ENCODE results near the gene PITPNC1.
"Not testable (repeated sequence)": the region's sequence is repeated elsewhere in the genome, so short reads cannot be mapped to it uniquely, and the experiment has no call there.

PITPNC1 gene

DNA sequence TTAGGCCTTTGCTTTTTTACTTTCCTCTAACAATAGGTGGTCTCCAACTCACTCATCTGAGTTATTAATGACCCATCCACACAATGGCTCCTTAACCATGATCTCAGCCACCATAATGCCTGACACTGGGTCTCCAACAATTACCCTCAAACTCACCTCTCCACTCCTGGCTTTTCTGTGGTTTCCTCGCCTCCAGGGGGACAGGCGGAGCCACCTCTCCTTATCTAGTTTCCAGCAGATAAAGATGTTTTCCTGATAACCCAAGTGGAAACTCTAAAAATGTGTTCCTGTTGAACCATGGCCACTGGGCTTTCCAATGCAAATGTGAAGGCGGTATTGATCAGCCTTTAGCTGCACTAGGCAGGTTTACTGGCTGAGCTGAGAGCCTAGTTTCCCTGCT, 331.3 kb downstream of the PITPNC1 start:
- no peak for DNase-seq

DNA sequence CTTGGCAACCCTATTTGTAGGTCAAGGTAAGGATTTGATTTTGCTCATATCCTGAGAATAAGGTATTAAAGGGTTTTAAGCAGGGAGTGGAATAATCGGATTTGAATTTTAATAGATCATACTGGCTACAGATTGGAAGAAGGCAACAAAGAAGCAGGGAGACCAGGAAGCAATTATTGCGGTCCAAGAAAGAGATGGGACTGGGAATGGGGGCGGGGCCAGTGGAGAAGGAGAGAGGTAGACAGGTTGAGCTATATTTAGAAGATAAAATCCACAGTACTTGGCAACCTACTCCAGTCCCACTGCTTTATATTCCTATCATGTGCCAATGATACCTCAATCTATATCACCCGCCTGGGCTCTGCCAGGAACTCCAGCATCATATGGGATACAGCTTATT, 334.8 kb downstream of the PITPNC1 start:
- DNase-seq: no peak

DNA sequence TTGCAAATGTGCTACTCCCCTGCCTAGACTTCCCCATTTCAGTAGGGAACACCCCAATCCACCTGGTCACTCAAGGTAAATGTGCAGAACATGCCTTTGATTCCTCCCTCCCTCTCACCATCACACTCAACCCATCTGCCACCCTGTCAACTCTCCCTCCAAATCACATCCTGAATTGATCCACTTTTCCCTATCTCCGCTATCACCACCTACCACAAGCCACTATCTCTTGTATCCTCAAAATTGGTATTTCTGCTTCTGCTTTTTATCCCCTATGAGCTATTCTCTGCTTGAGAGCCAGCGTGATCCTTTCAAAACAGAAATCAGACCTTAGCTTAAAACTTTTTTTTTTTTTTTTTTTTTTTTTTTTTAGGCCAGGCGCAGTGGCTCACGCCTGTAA, 335.3 kb downstream of the PITPNC1 start:
- DNase-seq: no peak

DNA sequence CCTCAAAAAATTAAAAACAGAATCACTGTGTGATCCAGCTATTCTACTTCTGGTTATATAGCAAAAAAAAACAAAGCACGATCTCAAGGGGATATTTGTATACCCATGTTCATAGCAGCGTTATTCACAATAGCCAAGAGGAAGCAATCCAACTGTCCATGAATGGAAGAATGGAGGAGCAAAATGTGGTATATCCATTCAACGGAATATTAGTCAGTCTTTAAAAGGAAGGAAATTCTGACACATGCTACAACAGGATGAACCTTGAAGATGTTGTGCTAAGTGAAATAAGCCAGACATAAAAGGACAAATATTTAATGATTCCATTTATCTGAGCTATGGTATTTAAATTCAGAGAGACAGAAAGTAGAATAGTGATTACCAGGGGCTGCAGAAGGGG, 336.1 kb downstream of the PITPNC1 start:
- DNase-seq: no peak

DNA sequence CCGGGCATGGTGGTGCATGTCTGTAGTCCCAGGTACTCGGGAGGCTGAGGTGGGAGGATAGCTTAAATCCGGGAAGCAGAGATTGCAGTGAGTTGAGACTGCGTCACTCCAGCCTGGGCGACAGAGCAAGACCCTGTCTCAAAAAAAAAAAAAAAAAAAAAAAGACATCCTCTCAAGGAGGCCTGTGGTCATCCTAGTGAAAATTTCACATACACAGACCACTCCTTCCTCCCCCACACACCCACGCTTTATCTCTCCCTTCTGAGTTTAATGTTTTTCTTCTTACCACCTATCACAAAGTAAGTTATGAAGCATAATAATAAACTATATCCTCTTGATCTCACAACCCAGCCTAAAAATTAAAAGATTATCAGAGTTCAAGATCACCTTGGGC, 339.3 kb downstream of the PITPNC1 start:
- no peak for DNase-seq

DNA sequence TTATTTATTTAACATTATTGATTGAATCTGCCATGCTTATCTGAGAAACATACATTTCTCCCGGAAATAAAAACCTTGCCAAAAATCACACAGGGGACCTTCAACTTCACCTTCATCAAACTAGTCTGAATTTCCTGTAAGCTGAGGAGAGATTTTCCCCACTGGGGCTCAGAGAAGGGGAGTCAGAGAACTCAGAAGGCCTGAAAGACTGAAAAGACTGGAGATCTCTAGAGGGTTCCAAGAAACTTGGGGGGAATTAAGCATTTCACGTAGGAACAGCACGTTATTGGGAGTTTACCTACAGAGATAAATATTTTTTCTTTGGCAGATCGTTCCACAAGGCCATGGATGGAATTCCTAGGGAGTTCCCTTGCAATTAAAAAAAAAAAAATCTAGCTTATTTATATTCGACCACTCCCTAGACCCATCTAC, 340.1 kb downstream of the PITPNC1 start:
- no peak for DNase-seq

DNA sequence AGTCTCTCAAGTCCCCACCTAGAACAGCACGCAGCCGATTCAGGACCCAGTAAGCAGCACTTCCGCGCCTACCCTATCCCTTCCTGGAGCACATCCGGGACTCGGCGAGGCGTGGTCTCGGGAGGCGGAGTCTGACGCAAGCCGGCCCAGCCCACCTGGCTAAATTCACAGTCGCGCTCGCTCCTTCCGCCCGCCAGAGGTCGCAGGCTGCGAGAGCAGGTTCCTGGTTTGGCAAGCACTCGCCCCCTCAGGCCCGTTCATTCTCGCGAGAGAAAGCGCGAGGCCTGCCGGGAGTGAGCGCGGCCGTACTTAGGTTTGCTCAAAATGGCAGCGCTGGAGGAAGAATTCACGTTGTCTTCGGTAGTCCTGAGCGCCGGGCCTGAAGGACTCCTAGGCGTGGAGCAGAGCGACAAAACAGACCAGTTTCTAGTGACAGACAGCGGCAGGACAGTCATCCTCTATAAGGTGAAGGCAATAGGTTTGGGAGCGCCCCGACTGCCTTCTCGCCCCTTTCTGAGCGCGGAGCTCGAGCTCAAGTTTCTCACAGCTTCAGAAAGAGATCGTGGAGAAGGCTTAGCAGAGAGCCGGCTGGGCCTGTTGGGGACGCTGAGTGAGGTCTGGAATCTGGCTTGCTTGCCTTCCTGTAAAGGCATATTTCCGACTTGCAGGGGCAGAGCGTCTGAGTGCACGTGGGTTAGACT, 340.7 kb downstream of the PITPNC1 start, which contains the start of gene NOL11:
TSS of gene NOL11 (plus strand) at position 313 of the 701 bp plus-strand sequence. CDS start at position 325, 12 bp downstream.
- peak; percentile 99 for DNase-seq

DNA sequence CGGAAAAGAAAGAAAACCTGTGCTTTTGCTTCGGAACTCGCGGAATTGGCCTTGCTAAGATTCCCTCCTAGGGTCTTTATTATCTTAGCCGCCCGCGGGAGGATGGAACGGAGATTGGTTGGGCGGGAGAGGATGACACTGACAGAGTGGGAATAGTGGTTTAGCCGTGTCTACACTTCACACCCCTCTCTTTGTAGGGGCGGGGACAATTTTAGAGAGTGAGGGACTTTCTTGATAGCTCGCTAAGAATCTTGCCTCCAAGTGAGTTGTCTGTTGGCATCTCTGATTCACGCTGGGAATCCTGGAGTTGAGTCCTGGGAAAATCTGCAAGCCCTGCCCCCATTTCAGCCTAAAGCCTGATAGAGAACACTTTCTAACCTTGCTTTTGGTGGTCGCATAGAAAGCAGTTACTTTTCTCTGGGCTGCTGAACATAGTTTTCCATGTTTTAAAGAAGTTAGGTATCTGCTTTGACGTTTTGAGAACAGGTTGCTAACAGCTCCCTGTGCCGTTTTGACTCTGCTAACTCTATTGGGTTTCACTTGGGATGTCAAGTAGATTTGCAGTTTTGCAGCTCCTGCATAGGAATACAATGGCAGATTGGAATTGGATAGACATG, 341.4 kb downstream of the PITPNC1 start:
- peak; percentile 64 for DNase-seq

DNA sequence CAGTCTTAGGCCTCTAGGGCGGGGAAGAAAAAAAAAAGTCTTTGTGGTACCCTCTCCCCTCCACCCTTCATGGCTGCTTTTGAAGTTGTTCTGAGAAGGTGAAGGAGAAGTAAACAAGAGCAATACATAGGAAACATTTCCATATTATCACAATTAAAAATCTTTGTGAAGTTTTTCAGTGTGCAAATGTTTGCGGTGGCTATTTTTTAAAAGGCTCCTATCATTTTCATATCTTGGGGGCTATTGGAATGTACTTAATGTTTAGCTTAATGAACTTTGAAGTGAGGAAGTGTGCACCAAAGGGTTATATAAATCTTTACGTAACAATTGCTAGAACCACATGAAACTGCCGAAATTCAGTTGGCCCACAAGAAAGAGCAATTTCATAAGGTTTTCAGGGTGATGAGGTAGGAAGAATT, 348.3 kb downstream of the PITPNC1 start:
- no peak for DNase-seq

DNA sequence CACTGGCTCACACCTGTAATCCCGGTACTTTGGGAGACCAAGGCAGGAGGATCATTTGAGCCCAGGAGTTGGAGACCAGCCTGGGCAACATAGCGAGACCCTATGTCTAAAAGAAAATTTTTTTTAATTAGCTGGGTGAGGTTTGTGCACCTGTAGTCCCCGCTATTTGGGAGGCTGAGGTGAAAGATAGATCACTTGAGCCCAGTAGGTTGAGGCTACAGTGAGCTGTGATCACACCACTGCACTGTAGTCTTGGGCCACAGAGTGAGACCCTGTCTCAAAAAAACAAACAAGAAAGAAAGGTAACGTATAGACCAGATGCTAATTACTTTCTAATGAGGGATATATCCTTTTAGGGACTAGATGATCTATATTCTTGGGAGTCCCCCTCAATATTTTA, 348.7 kb downstream of the PITPNC1 start:
- no peak for DNase-seq

DNA sequence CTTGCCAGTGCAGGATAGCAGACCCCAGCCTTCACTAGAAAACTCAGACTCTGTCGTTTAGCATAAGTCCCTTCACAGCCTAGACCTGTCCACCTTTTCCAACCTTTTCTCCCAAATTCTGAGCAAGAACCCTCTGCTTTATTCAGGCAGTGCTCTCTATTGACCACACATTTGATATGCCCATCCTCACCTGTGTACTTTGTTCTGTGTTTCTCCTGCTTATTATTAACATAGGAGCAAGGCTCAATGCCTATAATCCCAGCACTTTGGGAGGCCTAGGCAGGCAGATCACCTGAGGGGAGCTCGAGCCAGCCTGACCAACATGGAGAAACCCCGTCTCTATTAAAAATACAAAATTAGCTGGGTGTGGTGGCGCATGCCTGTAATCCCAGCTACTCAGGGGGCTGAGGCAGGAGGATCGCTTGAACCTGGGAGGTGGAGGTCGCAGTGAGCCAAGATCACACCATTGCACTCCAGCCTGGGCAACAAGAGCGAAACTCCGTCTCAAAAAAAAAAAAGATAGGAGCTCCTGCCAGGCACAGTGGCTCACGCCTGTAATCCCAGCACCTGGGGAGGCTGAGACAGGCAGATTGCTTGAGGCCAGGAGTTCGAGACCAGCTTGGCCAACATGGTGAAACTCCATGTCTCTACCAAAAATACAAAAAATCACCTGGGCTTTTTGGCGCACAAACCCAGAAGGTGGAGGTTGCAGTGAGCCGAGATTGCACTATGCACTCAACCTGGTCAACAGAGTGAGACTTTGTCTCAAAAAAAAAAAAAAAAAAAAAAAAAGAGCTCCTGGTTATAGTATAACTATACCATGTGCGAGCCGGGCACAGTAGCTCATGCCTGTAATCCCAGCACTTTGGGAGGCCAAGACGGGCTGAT, 350.3 kb downstream of the PITPNC1 start:
- DNase-seq: not testable (repeated sequence)

DNA sequence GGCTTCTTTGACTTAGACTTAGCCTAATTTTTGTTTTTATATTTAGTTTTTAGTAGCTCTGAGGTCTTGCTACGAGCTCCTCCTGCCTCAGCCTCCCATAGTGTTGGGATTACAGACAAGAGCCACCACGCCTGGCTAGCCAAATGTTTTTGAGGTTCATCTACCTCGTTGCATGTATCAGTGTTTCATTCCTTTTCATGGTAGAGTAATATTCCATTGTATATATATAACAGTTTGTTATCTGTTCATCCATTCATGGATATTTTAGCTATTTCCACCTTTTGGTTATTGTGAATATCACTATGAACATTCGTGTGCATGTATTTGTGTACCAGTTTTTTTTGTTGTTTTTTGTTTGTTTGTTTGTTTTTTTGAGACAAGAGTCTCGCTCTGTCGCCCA, 352.8 kb downstream of the PITPNC1 start:
- no peak for DNase-seq

DNA sequence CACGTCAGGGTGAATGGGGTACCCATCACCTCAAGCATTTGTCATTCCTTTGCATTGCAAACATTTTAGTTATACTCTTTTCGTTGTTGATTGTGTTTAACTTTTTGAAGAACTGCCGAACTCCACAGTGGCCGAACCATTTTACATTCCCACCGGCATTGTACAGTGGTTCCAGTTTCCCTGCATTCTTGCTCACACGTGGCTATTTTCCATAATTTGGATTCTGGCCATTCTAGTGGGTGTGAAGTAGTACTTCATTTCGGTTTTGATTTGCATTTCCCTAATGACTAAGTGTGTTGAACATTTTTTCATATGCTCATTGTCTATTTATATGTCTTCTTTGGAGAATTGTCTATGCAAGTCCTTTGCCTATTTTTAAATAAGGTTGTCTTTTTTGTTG, 353.6 kb downstream of the PITPNC1 start:
- no peak for DNase-seq

DNA sequence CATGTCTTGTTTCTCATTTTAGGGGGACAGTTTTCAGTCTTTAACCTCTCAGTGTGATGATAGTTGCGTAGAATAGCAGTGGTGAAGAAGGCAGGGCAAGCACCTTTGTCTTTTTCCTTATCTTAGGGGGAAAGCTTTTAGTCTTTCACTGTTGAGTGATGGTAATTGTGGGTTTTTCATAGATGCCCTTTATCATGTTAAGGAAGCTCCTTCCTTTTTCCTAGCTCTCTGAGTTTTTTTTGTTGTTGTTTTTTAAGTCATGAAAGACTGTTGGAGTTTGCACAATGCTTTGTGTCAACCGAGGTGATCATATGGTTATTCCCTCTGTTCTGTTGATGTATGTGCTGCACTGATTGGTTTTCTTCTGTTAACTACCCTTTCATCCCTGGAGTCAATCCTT, 356.4 kb downstream of the PITPNC1 start:
- no peak for DNase-seq

DNA sequence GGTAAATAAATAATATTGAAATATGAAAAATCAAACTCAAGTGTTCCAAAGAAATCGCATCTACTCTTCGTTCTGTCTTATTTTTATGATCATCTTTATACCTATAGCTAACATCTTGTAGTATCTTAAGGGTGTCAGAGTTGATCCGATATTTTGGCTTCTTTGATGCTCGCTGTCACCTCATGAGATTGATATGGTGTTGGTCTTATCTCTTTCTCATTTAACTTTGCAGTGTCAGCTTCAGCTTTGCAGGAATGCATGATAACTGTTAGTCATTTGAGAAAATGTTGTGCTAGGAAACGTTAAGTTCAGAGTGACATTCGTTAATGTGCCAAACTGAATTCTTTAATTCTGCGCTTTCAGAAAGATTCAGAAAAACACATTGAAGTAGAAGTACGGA, 360.1 kb downstream of the PITPNC1 start:
- DNase-seq: no peak

DNA sequence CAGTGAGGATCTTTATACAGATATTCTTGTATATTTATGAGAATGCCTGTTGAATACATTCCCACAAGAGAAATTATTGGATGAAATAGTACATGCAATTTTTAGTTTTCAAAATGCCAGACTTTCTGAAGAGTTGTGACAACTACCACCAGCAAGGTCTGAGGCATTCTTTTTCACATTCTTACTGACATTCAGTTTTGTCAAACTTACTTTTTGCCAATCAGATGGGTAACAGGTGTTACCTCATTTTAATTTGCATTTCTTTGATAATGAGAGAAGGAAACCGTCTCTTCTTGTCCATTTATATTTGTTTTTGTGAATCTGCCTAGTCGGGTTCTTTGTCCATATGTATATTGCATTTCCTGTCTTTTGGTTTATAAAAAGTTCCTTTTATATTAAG, 364.9 kb downstream of the PITPNC1 start:
- no peak for DNase-seq

Data from stimulated activated CD8-positive, alpha-beta memory T cell treated with anti-CD3 and anti-CD28 coated beads, Interleukin-4, amount 100 ng/mL, for 48 hours (primary cell).